GM12864 (cell line): Measurements from ENCODE around the gene DGKD.
"Not testable (repeated sequence)": the region's sequence is repeated elsewhere in the genome, so short reads cannot be mapped to it uniquely, and the experiment has no call there.

Experiments used
- DNase-seq: peaks from one replicate; pipeline ENCODE4 v3.0.0-alpha.2; 2011; ENCODE audit warnings: low read depth
- H3K4me3 ChIP-seq: 2 replicates; pipeline ENCODE4 v1.5.1; 2011; ENCODE audit warnings: mild to moderate bottlenecking, low read depth, low read length, control low read depth
- CTCF ChIP-seq: IDR thresholded peaks from 2 replicates; pipeline ENCODE4 v1.5.1; 2011; ENCODE audit warnings: low read depth, mild to moderate bottlenecking, moderate library complexity, low read length, control low read depth, inconsistent platforms; ENCODE audit errors: missing control alignments

Gene DGKD

GRCh38 chr2:233389601-233390125 lies 35.4 kb downstream of the DGKD start:
- no peak for TF ChIP-seq CTCF
- no peak for DNase-seq

GRCh38 chr2:233395687-233396086 lies 41.4 kb downstream of the DGKD start:
- no peak for DNase-seq
- TF ChIP-seq CTCF, result no peak

More at GRCh38 chr2:233389601-233390125, 35.4 kb downstream of the DGKD start:
- no peak overlapping the region for H3K4me3 ChIP-seq

GRCh38 chr2:233396726-233397665 lies 42.7 kb downstream of the DGKD start:
- not testable (repeated sequence) for DNase-seq, H3K4me3 ChIP-seq

More at GRCh38 chr2:233395687-233396086, 41.4 kb downstream of the DGKD start:
- no peak overlapping the region for H3K4me3 ChIP-seq

GRCh38 chr2:233399306-233400225 lies 45.3 kb downstream of the DGKD start:
- TF ChIP-seq CTCF, result no peak
- no peak for DNase-seq
- no peak overlapping the region for H3K4me3 ChIP-seq

GRCh38 chr2:233400341-233400740 lies 46.0 kb downstream of the DGKD start:
- TF ChIP-seq CTCF, result no peak
- no peak for DNase-seq
- H3K4me3 ChIP-seq, result no peak overlapping the region

- DNase-seq, result no peak
- H3K4me3 ChIP-seq, result no peak overlapping the region
- TF ChIP-seq CTCF, result no peak
Observed at GRCh38 chr2:233400961-233401360, 46.7 kb downstream of the DGKD start.

- no peak for DNase-seq
- H3K4me3 ChIP-seq, result no peak overlapping the region
- no peak for TF ChIP-seq CTCF
Observed at GRCh38 chr2:233402346-233402745, 48.1 kb downstream of the DGKD start.
